ENCODE data around the gene ELL2. TPM values are rescaled to one million over a fixed set of nuclear protein-coding genes. Genes with fewer than 3 reads are reported as not detected.

Gene ELL2
- total and polyA plus RNA-seq, 2 of the 13 experiments (the other 11 are each of a cell fraction or from before 2014, with no cell fraction given): 78.9 to 97.1 TPM

GRCh38 chr5:95862671-95863382 lies 98.8 kb downstream of the ELL2 start (continued):
- TF ChIP-seq HMGXB3 (CRISPR knock-in tag; IDR thresholded peaks at IDR 0.05; ENCODE audit: borderline replicate concordance): peak; percentile 27; the same call in 1 of the 2 replicates
- TF ChIP-seq KAT2B (IDR thresholded peaks at IDR 0.05; ENCODE audit: borderline replicate concordance, low read depth, low read length): no peak
- TF ChIP-seq MLXIP (CRISPR knock-in tag; IDR thresholded peaks at IDR 0.05; ENCODE audit: borderline replicate concordance): no peak
- TF ChIP-seq ZNF260 (CRISPR knock-in tag; IDR thresholded peaks at IDR 0.05; ENCODE audit: borderline replicate concordance, low read depth): no peak
- no peak for TF ChIP-seq ZNF296 (CRISPR knock-in tag; conservative IDR thresholded peaks at IDR 0.05)
- TF ChIP-seq ZNF280D (CRISPR knock-in tag; IDR thresholded peaks at IDR 0.05): no peak; the same call in 1 of the 2 replicates
- TF ChIP-seq ZBTB7A (CRISPR knock-in tag; IDR thresholded peaks at IDR 0.05): no peak
- no peak for TF ChIP-seq ZBTB42 (CRISPR knock-in tag; IDR thresholded peaks at IDR 0.05)
- no peak; the same call in 1 of the 2 replicates for TF ChIP-seq POLR2G (IDR thresholded peaks at IDR 0.05; ENCODE audit: low read depth, low read length)
- peak; percentile 28; the same call in 1 of the 2 replicates for TF ChIP-seq TAF1 (CRISPR knock-in tag; IDR thresholded peaks at IDR 0.05)
- TF ChIP-seq SYNCRIP (IDR thresholded peaks at IDR 0.05; ENCODE audit: insufficient read depth, low read depth, low read length): no peak
- peak; percentile 53; the same call in 1 of the 2 replicates for TF ChIP-seq SIN3A (IDR thresholded peaks at IDR 0.05; ENCODE audit: borderline replicate concordance, low read depth, low read length)
- TF ChIP-seq TBX3 (IDR thresholded peaks at IDR 0.05; ENCODE audit: borderline replicate concordance): no peak
- 0 out of 2 replicates have a peak, but pooled peaks have one; percentile 17 for TF ChIP-seq BRCA1 (CRISPR knock-in tag; IDR thresholded peaks at IDR 0.05)
- no peak for TF ChIP-seq NFYB (CRISPR knock-in tag; IDR thresholded peaks at IDR 0.05)
- TF ChIP-seq RELA (CRISPR knock-in tag; IDR thresholded peaks at IDR 0.05): no peak
- no peak for TF ChIP-seq ZNF333 (CRISPR knock-in tag; IDR thresholded peaks at IDR 0.05; ENCODE audit: borderline replicate concordance)
- TF ChIP-seq ZNF552 (CRISPR knock-in tag; IDR thresholded peaks at IDR 0.05; ENCODE audit: borderline replicate concordance): no peak
- TF ChIP-seq MXI1 (IDR thresholded peaks at IDR 0.05; ENCODE audit: borderline replicate concordance, low read depth, low read length): peak; percentile 12; the same call in 1 of the 3 replicates

Data from HepG2 (cell line).